HEK293 (cell line): Measurements from ENCODE around the gene ZAP70.

Experiments used
- CTCF ChIA-PET: fragments of 350-600 bp; formaldehyde crosslinking; extraction: SDS; loops from one replicate; lab custom pipeline; 2021; ENCODE audit warnings: antibody characterized with exemption; lab: Yijun Ruan, JAX
- POLR2A ChIA-PET: fragments of 300-600 bp; formaldehyde crosslinking; extraction: SDS; loops from one replicate; lab custom pipeline; 2020; ENCODE audit warnings: antibody characterized with exemption, inconsistent platforms; lab: Yijun Ruan, JAX
- H3K27ac ChIP-seq: fragments of 200-500 bp; sonication (Bioruptor generic); 2 replicates; pipeline ENCODE4 v1.5.1; 2014; ENCODE audit warnings: low read depth, low read length, control low read depth, inconsistent platforms; ENCODE audit errors: extremely low read depth
- H3K36me3 ChIP-seq, 2 experiments: fragments of 200-500 bp in 1 of 2; sonication (Bioruptor generic) in 1 of 2; 1 replicate in 1 of 2; 2 replicates in 1 of 2; pipeline ENCODE4 v1.5.1; 2014 to 2017; ENCODE audit warnings: inconsistent platforms in 2 of 2, low read length in 2 of 2; ENCODE audit not compliant: control insufficient read depth in 2 of 2, insufficient read depth in 1 of 2
- H3K4me1 ChIP-seq: fragments of 200-500 bp; sonication (Bioruptor generic); 2 replicates; pipeline ENCODE4 v1.5.1; 2014; ENCODE audit warnings: mild to moderate bottlenecking, low read length, inconsistent platforms; ENCODE audit not compliant: control insufficient read depth, insufficient read depth
- H3K4me3 ChIP-seq: 2 replicates; pipeline ENCODE4 v1.5.1; 2011; ENCODE audit warnings: low read depth, mild to moderate bottlenecking, control low read depth, low read length, moderate library complexity
- H3K9me3 ChIP-seq: fragments of 200-500 bp; sonication (Bioruptor generic); 2 replicates; pipeline ENCODE4 v1.5.1; 2014; ENCODE audit warnings: low read depth, low read length, inconsistent platforms; ENCODE audit not compliant: control insufficient read depth, insufficient read depth
- BCL11B ChIP-seq: fragments of 450-650 bp; formaldehyde crosslinking; IDR thresholded peaks from 2 replicates; pipeline ENCODE4 v1.5.1; 2016; ENCODE audit warnings: low read depth, missing biosample characterization, missing genetic modification characterization
- HOXA7 ChIP-seq: sonication (generic); formaldehyde crosslinking; IDR thresholded peaks from 2 replicates; pipeline ENCODE4 v1.8.1; 2022; ENCODE audit warnings: missing genetic modification reagents, borderline replicate concordance
- KLF17 ChIP-seq: fragments of 450-650 bp; formaldehyde crosslinking; IDR thresholded peaks from 2 replicates; pipeline ENCODE4 v1.5.1; 2016; ENCODE audit warnings: missing biosample characterization, missing genetic modification characterization
- OVOL3 ChIP-seq: fragments of 450-650 bp; formaldehyde crosslinking; IDR thresholded peaks from 2 replicates; pipeline ENCODE4 v1.5.1; 2016; ENCODE audit warnings: missing biosample characterization, missing genetic modification characterization
- PRDM1 ChIP-seq: fragments of 450-650 bp; formaldehyde crosslinking; IDR thresholded peaks from 2 replicates; pipeline ENCODE4; 2016; ENCODE audit warnings: missing biosample characterization, missing genetic modification characterization
- SALL2 ChIP-seq: fragments of 450-650 bp; formaldehyde crosslinking; IDR thresholded peaks from 2 replicates; pipeline ENCODE4 v1.5.0; 2017; ENCODE audit warnings: missing biosample characterization, mild to moderate bottlenecking, missing genetic modification characterization, borderline replicate concordance
- SCRT2 ChIP-seq: fragments of 450-650 bp; formaldehyde crosslinking; IDR thresholded peaks from 2 replicates; pipeline ENCODE4 v1.5.1; 2016; ENCODE audit warnings: missing biosample characterization, missing genetic modification characterization
- ZFP41 ChIP-seq: fragments of 450-650 bp; formaldehyde crosslinking; IDR thresholded peaks from 2 replicates; pipeline ENCODE4 v1.5.1; 2016; ENCODE audit warnings: missing biosample characterization, missing genetic modification characterization, borderline replicate concordance
- ZIC2 ChIP-seq: fragments of 450-650 bp; formaldehyde crosslinking; IDR thresholded peaks from 2 replicates; pipeline ENCODE4 v1.5.1; 2016; ENCODE audit warnings: missing biosample characterization, missing genetic modification characterization
- ZNF112 ChIP-seq: fragments of 450-650 bp; formaldehyde crosslinking; IDR thresholded peaks from 2 replicates; pipeline ENCODE4 v1.5.0; 2017; ENCODE audit warnings: missing biosample characterization, missing genetic modification characterization
- ZNF175 ChIP-seq: fragments of 450-650 bp; formaldehyde crosslinking; IDR thresholded peaks from 2 replicates; pipeline ENCODE4 v1.5.1; 2016; ENCODE audit warnings: missing biosample characterization, missing genetic modification characterization
- ZNF37A ChIP-seq: fragments of 450-650 bp; IDR thresholded peaks from 2 replicates; pipeline ENCODE4 v1.5.1; 2018; ENCODE audit warnings: missing biosample characterization, missing genetic modification characterization
- ZNF394 ChIP-seq: fragments of 450-650 bp; formaldehyde crosslinking; IDR thresholded peaks from 2 replicates; pipeline ENCODE4 v1.5.1; 2016; ENCODE audit warnings: missing biosample characterization, missing genetic modification characterization, mild to moderate bottlenecking, moderate library complexity, borderline replicate concordance
- ZNF404 ChIP-seq: fragments of 450-650 bp; formaldehyde crosslinking; IDR thresholded peaks from 2 replicates; pipeline ENCODE4 v1.5.1; 2017; ENCODE audit warnings: missing biosample characterization, missing genetic modification characterization
- ZNF555 ChIP-seq: fragments of 450-650 bp; formaldehyde crosslinking; conservative IDR thresholded peaks from 2 replicates; pipeline ENCODE4 v1.5.1; 2017; ENCODE audit warnings: missing biosample characterization, mild to moderate bottlenecking, missing genetic modification characterization, inconsistent platforms
- ZNF561 ChIP-seq: fragments of 450-650 bp; IDR thresholded peaks from 2 replicates; pipeline ENCODE4 v1.5.1; 2018; ENCODE audit warnings: missing biosample characterization, missing genetic modification characterization, borderline replicate concordance
- ZNF571 ChIP-seq: fragments of 450-650 bp; formaldehyde crosslinking; IDR thresholded peaks from 2 replicates; pipeline ENCODE4 v1.5.0; 2017; ENCODE audit warnings: missing biosample characterization, missing genetic modification characterization
- ZNF585B ChIP-seq: fragments of 450-650 bp; formaldehyde crosslinking; IDR thresholded peaks from 2 replicates; pipeline ENCODE4 v1.5.1; 2016; ENCODE audit warnings: missing biosample characterization, missing genetic modification characterization
- ZNF610 ChIP-seq: fragments of 450-650 bp; formaldehyde crosslinking; IDR thresholded peaks from 2 replicates; pipeline ENCODE4 v1.5.1; 2016; ENCODE audit warnings: missing biosample characterization, missing genetic modification characterization, borderline replicate concordance
- ZNF621 ChIP-seq: fragments of 450-650 bp; formaldehyde crosslinking; IDR thresholded peaks from 2 replicates; pipeline ENCODE4 v1.5.1; 2017; ENCODE audit warnings: missing biosample characterization, missing genetic modification characterization
- ZNF677 ChIP-seq: fragments of 450-650 bp; IDR thresholded peaks from 2 replicates; pipeline ENCODE4 v1.5.0; 2018; ENCODE audit warnings: missing biosample characterization, mild to moderate bottlenecking, missing genetic modification characterization, moderate library complexity
- ZNF76 ChIP-seq: fragments of 450-650 bp; formaldehyde crosslinking; IDR thresholded peaks from 2 replicates; pipeline ENCODE4; 2016; ENCODE audit warnings: low read depth, missing biosample characterization, missing genetic modification characterization, borderline replicate concordance
- ZSCAN16 ChIP-seq: fragments of 450-650 bp; formaldehyde crosslinking; IDR thresholded peaks from 2 replicates; pipeline ENCODE4 v1.5.1; 2016; ENCODE audit warnings: missing biosample characterization, missing genetic modification characterization
- ZSCAN5A ChIP-seq: fragments of 450-650 bp; formaldehyde crosslinking; IDR thresholded peaks from 2 replicates; pipeline ENCODE4 v1.5.1; 2016; ENCODE audit warnings: missing biosample characterization, missing genetic modification characterization
- TF ChIP-seq, protein P1 (sequence below): fragments of 450-650 bp; formaldehyde crosslinking; IDR thresholded peaks from 2 replicates; pipeline ENCODE4 v1.5.1; 2016; ENCODE audit warnings: missing biosample characterization, missing genetic modification characterization
- TF ChIP-seq, protein P2 (sequence below): fragments of 450-650 bp; formaldehyde crosslinking; IDR thresholded peaks from 2 replicates; pipeline ENCODE4 v1.5.1; 2016; ENCODE audit warnings: missing biosample characterization, missing genetic modification characterization
- TF ChIP-seq, protein P3 (sequence below): fragments of 450-650 bp; formaldehyde crosslinking; IDR thresholded peaks from 2 replicates; pipeline ENCODE4 v1.5.1; 2017; ENCODE audit warnings: missing biosample characterization, missing genetic modification characterization

The ZAP70 gene

DNA sequence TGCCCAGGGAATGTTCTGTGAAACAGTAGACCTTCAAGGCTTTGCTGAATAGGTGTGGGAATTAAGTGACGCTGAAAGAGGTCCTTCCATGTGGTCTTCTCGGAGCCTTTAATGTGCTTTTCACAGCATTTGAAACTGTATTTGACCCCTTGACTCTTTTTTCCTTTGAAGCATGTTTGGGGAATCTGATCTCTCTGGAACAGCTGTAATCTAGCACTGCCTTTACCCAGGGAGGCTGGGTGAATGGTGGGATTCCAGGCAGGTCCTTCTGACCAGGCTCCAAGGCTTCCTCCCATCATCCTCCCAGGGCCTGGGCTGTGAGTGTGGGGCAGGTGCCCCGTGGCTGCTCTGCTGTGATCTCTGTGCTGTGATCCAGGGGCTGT is 4.2 kb downstream of the ZAP70 start (continued):
- TF ChIP-seq, protein P1, sequence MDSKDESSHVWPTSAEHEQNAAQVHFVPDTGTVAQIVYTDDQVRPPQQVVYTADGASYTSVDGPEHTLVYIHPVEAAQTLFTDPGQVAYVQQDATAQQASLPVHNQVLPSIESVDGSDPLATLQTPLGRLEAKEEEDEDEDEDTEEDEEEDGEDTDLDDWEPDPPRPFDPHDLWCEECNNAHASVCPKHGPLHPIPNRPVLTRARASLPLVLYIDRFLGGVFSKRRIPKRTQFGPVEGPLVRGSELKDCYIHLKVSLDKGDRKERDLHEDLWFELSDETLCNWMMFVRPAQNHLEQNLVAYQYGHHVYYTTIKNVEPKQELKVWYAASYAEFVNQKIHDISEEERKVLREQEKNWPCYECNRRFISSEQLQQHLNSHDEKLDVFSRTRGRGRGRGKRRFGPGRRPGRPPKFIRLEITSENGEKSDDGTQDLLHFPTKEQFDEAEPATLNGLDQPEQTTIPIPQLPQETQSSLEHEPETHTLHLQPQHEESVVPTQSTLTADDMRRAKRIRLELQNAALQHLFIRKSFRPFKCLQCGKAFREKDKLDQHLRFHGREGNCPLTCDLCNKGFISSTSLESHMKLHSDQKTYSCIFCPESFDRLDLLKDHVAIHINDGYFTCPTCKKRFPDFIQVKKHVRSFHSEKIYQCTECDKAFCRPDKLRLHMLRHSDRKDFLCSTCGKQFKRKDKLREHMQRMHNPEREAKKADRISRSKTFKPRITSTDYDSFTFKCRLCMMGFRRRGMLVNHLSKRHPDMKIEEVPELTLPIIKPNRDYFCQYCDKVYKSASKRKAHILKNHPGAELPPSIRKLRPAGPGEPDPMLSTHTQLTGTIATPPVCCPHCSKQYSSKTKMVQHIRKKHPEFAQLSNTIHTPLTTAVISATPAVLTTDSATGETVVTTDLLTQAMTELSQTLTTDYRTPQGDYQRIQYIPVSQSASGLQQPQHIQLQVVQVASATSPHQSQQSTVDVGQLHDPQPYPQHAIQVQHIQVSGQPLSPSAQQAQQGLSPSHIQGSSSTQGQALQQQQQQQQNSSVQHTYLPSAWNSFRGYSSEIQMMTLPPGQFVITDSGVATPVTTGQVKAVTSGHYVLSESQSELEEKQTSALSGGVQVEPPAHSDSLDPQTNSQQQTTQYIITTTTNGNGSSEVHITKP (tag by site-specific recombination), result no peak
- no peak for TF ChIP-seq ZIC2
- no peak for TF ChIP-seq ZSCAN5A (tag by site-specific recombination)
- no peak for TF ChIP-seq OVOL3
- no peak for TF ChIP-seq ZNF571
- TF ChIP-seq ZNF76, result no peak
- no peak for TF ChIP-seq BCL11B (tag by site-specific recombination)
- TF ChIP-seq ZNF585B (tag by site-specific recombination), result no peak
- no peak for TF ChIP-seq ZFP41 (tag by site-specific recombination)
- TF ChIP-seq SCRT2 (tag by site-specific recombination), result no peak
- TF ChIP-seq KLF17 (tag by site-specific recombination), result no peak
- TF ChIP-seq, all 188 proteins: peak for 0

DNA sequence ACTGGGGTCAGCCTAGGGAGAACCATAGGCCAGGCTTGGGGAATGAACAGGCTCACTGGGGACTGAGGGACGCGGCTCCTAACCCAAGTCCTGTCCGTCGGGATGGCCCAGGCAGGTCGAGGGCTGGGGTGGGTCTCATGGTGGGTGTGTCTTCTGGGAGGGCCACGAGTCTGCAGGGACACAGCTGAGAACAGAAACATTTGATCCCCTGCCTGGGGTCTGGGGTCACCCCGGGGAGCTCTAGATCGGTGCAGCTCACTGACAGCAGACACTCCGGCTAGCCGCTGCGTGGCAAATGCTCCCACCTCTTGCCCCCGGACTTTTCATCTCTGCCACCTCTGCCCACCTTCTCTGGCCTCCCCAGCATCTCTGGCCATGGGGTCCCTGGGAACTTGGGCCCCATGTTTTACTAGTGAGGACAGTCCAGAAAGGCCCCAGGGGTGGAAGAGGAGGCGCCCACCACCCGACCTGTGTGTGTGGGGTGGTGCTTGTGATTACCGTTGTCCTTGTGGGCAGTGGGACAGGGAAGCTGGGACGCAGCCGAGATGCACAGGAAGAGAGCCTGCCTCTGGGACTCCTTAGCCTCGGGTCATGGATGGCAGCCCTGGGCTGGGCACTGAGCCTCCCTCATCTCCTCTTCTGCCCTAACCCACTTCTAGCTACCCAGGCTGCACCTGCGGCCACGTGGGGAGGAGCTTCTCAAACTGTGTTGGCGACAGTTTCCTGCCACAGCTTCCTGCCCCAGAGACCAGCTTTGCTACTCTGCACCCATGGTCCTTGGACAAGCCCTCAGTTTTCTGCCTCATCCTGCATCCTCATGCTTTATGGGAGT is 4.9 kb downstream of the ZAP70 start:
- no peak overlapping the region for H3K27ac ChIP-seq
- TF ChIP-seq ZNF404 (tag by site-specific recombination) (no peak), ZNF112 (no peak), ZNF621 (tag by site-specific recombination) (no peak), HOXA7 (CRISPR knock-in tag) (no peak), SALL2 (tag by site-specific recombination) (no peak), ZNF555 (tag by site-specific recombination) (no peak), ZNF677 (tag by site-specific recombination) (no peak), ZNF394 (no peak), ZNF610 (no peak), ZSCAN16 (no peak), ZNF37A (tag by site-specific recombination) (no peak), ZNF561 (no peak), PRDM1 (tag by site-specific recombination) (no peak), ZNF175 (tag by site-specific recombination) (no peak)
- TF ChIP-seq, protein P2, sequence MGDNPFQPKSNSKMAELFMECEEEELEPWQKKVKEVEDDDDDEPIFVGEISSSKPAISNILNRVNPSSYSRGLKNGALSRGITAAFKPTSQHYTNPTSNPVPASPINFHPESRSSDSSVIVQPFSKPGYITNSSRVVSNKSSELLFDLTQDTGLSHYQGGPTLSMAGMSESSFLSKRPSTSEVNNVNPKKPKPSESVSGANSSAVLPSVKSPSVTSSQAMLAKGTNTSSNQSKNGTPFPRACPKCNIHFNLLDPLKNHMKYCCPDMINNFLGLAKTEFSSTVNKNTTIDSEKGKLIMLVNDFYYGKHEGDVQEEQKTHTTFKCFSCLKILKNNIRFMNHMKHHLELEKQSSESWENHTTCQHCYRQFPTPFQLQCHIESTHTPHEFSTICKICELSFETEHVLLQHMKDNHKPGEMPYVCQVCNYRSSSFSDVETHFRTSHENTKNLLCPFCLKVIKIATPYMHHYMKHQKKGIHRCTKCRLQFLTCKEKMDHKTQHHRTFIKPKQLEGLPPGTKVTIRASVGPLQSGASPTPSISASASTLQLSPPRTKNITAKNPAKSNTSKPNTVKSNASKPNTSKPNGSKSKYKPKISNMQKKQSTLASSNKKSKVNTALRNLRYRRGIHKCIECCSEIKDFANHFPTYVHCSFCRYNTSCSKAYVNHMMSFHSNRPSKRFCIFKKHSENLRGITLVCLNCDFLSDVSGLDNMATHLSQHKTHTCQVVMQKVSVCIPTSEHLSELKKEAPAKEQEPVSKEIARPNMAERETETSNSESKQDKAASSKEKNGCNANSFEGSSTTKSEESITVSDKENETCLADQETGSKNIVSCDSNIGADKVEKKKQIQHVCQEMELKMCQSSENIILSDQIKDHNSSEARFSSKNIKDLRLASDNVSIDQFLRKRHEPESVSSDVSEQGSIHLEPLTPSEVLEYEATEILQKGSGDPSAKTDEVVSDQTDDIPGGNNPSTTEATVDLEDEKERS (tag by site-specific recombination), result no peak
- TF ChIP-seq, protein P3, sequence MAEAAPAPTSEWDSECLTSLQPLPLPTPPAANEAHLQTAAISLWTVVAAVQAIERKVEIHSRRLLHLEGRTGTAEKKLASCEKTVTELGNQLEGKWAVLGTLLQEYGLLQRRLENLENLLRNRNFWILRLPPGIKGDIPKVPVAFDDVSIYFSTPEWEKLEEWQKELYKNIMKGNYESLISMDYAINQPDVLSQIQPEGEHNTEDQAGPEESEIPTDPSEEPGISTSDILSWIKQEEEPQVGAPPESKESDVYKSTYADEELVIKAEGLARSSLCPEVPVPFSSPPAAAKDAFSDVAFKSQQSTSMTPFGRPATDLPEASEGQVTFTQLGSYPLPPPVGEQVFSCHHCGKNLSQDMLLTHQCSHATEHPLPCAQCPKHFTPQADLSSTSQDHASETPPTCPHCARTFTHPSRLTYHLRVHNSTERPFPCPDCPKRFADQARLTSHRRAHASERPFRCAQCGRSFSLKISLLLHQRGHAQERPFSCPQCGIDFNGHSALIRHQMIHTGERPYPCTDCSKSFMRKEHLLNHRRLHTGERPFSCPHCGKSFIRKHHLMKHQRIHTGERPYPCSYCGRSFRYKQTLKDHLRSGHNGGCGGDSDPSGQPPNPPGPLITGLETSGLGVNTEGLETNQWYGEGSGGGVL (tag by site-specific recombination), result no peak

More for the DNA sequence above, 4.9 kb downstream of the ZAP70 start:
- Histone ChIP-seq H3K4me1 (no peaks in the 10 kb centered on the region), H3K4me3 (no peak overlapping the region), H3K36me3 (no peaks in the 10 kb centered on the region), H3K9me3 (no peaks in the 10 kb centered on the region)
- POLR2A ChIA-PET, result no interaction called here
- CTCF ChIA-PET, result interaction anchor here (1.1 to 1.7 kb wide), 2 partner anchors 8 to 18 kb away, joined by 4 to 8 read pairs; no protein-coding TSS in a partner anchor
